Gastrocnemius medialis (tissue), 4 donors: ENCODE data around the gene OTC. TPM values are rescaled to one million over a fixed set of nuclear protein-coding genes. Genes with fewer than 3 reads are reported as not detected.

ENCODE experiments used
- ATAC-seq, 2 donors: fragments of 150-250 bp; one replicate each; pipeline ENCODE4 v1.9.1; 2016
- DNase-seq, 2 donors: peaks; one replicate each; pipeline ENCODE4 v3.0.0-alpha.2; 2019
- H3K27ac ChIP-seq, 4 donors: fragments of 200-600 bp; sonication (generic); 1 replicate in 1 of 4; 2 replicates in 3 of 4; pipeline ENCODE4 v1.5.1; 2016 to 2018; ENCODE audit warnings: mild to moderate bottlenecking in 2 of 4, moderate library complexity in 1 of 4
- H3K27me3 ChIP-seq, 3 donors: fragments of 200-600 bp; sonication (generic) in 2 of 3; 1 replicate in 1 of 3; 2 replicates in 2 of 3; pipeline versions ENCODE4 v1.5.1 to v1.6.0; 2016 to 2019; ENCODE audit warnings: mild to moderate bottlenecking in 1 of 3, moderate library complexity in 1 of 3
- H3K36me3 ChIP-seq, 2 donors: fragments of 200-600 bp; sonication (generic) in 1 of 2; one replicate each; pipeline ENCODE4 v1.5.1; 2017 to 2018
- H3K4me1 ChIP-seq, 2 donors: fragments of 200-600 bp; sonication (generic) in 1 of 2; one replicate each; pipeline ENCODE4 v1.5.1; 2016 to 2017; ENCODE audit warnings: mild to moderate bottlenecking in 2 of 2
- H3K4me3 ChIP-seq, 4 donors: fragments of 200-600 bp; sonication (generic) in 3 of 4; 1 replicate in 1 of 4; 2 replicates in 3 of 4; pipeline ENCODE4 v1.5.1; 2016 to 2019; ENCODE audit warnings: mild to moderate bottlenecking in 2 of 4
- H3K9me3 ChIP-seq, 3 donors: fragments of 200-600 bp; sonication (generic) in 2 of 3; 1 replicate in 1 of 3; 2 replicates in 2 of 3; pipeline ENCODE4 v1.5.1; 2016 to 2019
- POLR2A ChIP-seq, 2 donors: fragments of 450-650 bp; IDR thresholded peaks; one replicate each; pipeline ENCODE4 v1.6.1; 2017; ENCODE audit warnings: antibody characterized with exemption in 2 of 2, mild to moderate bottlenecking in 2 of 2, moderate library complexity in 2 of 2
- in situ Hi-C, 4 donors: fragments of 200-750 bp; cut with MboI; loops; one replicate each; pipeline versions ENCODE4 v1.15.0 to v1.8.0; 2017; ENCODE audit warnings: low sequenced_read_pairs in 4 of 4
- intact Hi-C: fragments of 100-400 bp; cut with DNase I; formaldehyde crosslinking; loops from one replicate; pipeline ENCODE4 v1.15.1; 2023; ENCODE audit warnings: low total_unique reads
- total RNA-seq, 4 donors: library from RNA; depleted of rRNA; stranded (reverse); fragments of >200 nt; gene quantifications; one replicate each; pipeline versions ENCODE4 v1.1.0 to v1.2.3, GENCODE V29; 2016
- TF ChIP-seq, protein P1 (sequence below), 5 experiments: fragments of 450-650 bp in 3 of 5; fragments of 200-600 bp in 2 of 5; sonication (generic) in 2 of 5; IDR thresholded peaks in 4 of 5; conservative IDR thresholded peaks in 1 of 5; 1 replicate in 4 of 5; 2 replicates in 1 of 5; pipeline ENCODE4 v1.5.1; 2016 to 2019; ENCODE audit warnings: antibody characterized with exemption in 5 of 5, mild to moderate bottlenecking in 3 of 5, moderate library complexity in 3 of 5

The OTC gene
- total RNA-seq, 4 donors from 2014 or later: 0.27 TPM; not detected in 3

DNA sequence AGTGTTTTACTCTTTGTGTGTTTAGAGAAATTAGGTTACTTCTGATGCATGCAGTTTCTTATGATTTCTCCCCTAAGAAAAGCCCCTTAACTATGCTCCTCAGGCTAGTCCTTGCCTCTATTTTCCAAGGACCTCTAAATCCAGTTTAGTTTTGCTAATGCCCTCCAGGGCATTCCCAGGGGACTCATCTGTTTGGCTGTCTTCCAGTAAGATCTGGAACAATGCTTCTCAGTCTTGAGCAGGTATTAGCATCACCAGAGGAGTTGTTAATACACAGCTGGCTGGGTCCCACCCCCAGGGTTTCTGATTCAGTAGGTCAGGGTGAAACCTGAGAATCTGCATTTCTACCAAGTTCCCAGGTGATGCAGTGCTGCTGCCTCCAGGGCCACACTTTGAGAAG, 56.9 kb downstream of the OTC start:
- H3K27me3 ChIP-seq: peaks cover 0 to 3% (median 0%) of the 10 kb centered on the region in 3 donors
- intact Hi-C loops: no loop called here
- no peak for TF ChIP-seq POLR2A (IDR thresholded peaks at IDR 0.05)
- TF ChIP-seq, protein P1, sequence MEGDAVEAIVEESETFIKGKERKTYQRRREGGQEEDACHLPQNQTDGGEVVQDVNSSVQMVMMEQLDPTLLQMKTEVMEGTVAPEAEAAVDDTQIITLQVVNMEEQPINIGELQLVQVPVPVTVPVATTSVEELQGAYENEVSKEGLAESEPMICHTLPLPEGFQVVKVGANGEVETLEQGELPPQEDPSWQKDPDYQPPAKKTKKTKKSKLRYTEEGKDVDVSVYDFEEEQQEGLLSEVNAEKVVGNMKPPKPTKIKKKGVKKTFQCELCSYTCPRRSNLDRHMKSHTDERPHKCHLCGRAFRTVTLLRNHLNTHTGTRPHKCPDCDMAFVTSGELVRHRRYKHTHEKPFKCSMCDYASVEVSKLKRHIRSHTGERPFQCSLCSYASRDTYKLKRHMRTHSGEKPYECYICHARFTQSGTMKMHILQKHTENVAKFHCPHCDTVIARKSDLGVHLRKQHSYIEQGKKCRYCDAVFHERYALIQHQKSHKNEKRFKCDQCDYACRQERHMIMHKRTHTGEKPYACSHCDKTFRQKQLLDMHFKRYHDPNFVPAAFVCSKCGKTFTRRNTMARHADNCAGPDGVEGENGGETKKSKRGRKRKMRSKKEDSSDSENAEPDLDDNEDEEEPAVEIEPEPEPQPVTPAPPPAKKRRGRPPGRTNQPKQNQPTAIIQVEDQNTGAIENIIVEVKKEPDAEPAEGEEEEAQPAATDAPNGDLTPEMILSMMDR (IDR thresholded peaks at IDR 0.05 in 4 of 5, conservative IDR thresholded peaks at IDR 0.05 in 1 of 5): no peak
- ATAC-seq: no peak
- no peak overlapping the region for H3K4me3 ChIP-seq
- DNase-seq: no peak
- H3K9me3 ChIP-seq: no peaks in the 10 kb centered on the region
- H3K27ac ChIP-seq: no peak overlapping the region
- no peaks in the 10 kb centered on the region for H3K36me3 ChIP-seq
- in situ Hi-C loops: no loop called here
- no peaks in the 10 kb centered on the region for H3K4me1 ChIP-seq

DNA sequence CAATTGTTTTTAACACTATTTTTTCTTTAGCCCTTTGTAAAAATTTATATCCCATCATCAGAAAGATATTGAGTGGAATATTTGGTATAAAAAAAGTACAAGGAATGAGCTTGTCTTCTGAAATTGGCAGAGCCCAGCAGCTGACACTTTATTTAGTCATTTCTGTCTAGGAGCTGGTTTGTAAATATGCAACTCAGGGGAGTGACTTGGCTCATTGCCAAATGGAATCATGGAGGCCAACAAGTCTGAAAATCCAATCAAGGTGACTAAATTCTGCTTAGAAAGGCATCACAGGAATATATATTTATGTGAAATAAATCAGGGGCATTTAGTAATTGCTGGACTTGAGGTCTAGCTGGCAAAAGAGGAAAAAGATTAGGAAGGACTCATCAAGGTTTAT, 74.4 kb downstream of the OTC start:
- H3K27me3 ChIP-seq: no peaks in the 10 kb centered on the region
- DNase-seq: no peak
- H3K27ac ChIP-seq: no peak overlapping the region
- no peak overlapping the region for H3K4me3 ChIP-seq
- no peak for TF ChIP-seq POLR2A (IDR thresholded peaks at IDR 0.05)
- TF ChIP-seq, protein P1 (IDR thresholded peaks at IDR 0.05 in 4 of 5, conservative IDR thresholded peaks at IDR 0.05 in 1 of 5): no peak
- H3K4me1 ChIP-seq: no peaks in the 10 kb centered on the region
- intact Hi-C loops (no loop called here), in situ Hi-C loops (no loop called here)
- no peaks in the 10 kb centered on the region for H3K36me3 ChIP-seq
- H3K9me3 ChIP-seq: no peaks in the 10 kb centered on the region
- ATAC-seq: no peak

DNA sequence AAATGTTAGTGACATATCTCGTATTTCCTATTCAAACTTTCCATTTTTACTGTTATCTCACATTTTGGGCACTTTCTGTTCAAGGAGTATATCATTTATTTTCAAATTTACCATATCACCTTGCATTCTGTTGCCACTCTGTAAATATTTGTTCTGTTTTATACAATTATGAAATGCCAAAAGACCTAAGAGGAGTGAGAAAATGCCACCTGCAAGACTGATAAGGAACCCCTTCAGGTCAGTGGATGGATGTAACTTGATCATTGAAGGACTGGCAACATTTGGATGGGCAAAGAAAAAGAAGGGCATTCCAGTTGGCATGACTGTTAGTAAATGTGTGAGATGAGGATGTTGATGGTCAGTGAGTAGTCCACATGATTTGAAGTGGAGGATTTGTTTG, 79.1 kb downstream of the OTC start:
- in situ Hi-C loops: no loop called here
- no peak overlapping the region for H3K27ac ChIP-seq
- intact Hi-C loops: no loop called here
- DNase-seq (no peak), ATAC-seq (no peak)
- H3K27me3 ChIP-seq: no peaks in the 10 kb centered on the region
- H3K36me3 ChIP-seq: no peaks in the 10 kb centered on the region
- no peaks in the 10 kb centered on the region for H3K9me3 ChIP-seq
- H3K4me3 ChIP-seq: no peak overlapping the region
- TF ChIP-seq, protein P1 (IDR thresholded peaks at IDR 0.05 in 4 of 5, conservative IDR thresholded peaks at IDR 0.05 in 1 of 5): no peak
- TF ChIP-seq POLR2A (IDR thresholded peaks at IDR 0.05): no peak
- H3K4me1 ChIP-seq: no peaks in the 10 kb centered on the region

DNA sequence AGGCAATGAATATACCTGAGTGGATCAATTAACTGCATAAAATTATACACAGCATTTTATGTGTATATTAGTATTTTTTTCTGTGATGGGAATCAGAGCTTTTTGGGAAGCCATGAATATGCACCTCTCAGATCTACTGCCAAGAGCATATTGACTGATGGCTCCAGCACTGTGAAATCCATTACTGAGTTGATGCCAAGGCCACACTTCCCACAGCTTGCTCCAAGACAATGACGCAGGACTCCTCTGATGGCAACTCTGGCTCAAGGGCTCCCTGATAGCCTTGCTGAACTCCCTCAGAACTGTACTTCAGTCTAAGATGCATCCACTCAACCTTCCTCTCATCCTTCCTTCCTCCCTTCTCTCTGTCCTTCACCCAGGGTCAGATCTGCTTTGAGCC, 82.7 kb downstream of the OTC start:
- H3K27ac ChIP-seq: no peak overlapping the region
- TF ChIP-seq POLR2A (IDR thresholded peaks at IDR 0.05): no peak
- TF ChIP-seq, protein P1 (IDR thresholded peaks at IDR 0.05 in 4 of 5, conservative IDR thresholded peaks at IDR 0.05 in 1 of 5): no peak
- DNase-seq (no peak), ATAC-seq (no peak)
- in situ Hi-C loops: no loop called here
- intact Hi-C loops: no loop called here
- H3K4me1 ChIP-seq: no peaks in the 10 kb centered on the region
- no peak overlapping the region for H3K4me3 ChIP-seq
- H3K9me3 ChIP-seq: no peaks in the 10 kb centered on the region
- no peaks in the 10 kb centered on the region for H3K36me3 ChIP-seq
- H3K27me3 ChIP-seq: no peaks in the 10 kb centered on the region

DNA sequence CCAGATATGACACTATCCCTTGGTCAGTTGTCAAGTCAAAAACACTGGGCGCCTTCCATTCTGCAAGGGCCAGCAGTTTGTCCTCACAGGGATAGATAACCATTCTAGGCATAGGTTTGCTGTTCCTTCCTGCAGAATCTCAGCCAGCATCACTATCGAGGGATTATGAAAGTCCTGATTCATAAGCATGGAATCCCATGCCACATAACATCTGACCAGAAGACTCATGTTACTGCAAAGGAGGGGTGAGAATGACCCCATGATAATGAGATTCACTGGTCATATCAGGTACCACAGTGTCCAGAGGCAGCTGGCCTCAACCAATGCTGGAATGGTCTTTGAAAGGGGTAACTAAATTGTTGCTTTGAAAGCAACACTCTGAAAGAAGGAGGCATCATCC, 84.7 kb downstream of the OTC start:
- DNase-seq (no peak), ATAC-seq (peak; percentile 60 to 73)
- Histone ChIP-seq H3K4me3 (no peak overlapping the region), H3K27ac (no peak overlapping the region), H3K9me3 (no peaks in the 10 kb centered on the region), H3K27me3 (no peaks in the 10 kb centered on the region), H3K36me3 (no peaks in the 10 kb centered on the region), H3K4me1 (no peaks in the 10 kb centered on the region)
- intact Hi-C loops: no loop called here
- in situ Hi-C loops: no loop called here
- TF ChIP-seq POLR2A (IDR thresholded peaks at IDR 0.05): no peak
- TF ChIP-seq, protein P1 (IDR thresholded peaks at IDR 0.05 in 4 of 5, conservative IDR thresholded peaks at IDR 0.05 in 1 of 5): no peak
